SK-N-SH (cell line): ENCODE results near the gene EBF3. TPM values are rescaled to one million over a fixed set of nuclear protein-coding genes. Genes with fewer than 3 reads are reported as not detected.

Source experiments
- CTCF ChIA-PET: fragments of 300-600, 350-600 bp; formaldehyde crosslinking; extraction: SDS; loops from one replicate; lab custom pipeline; 2021; lab: Yijun Ruan, JAX
- POLR2A ChIA-PET: fragments of 350-600 bp; sonication (Branson Sonifier 250); formaldehyde crosslinking; extraction: SDS; loops from one replicate; lab custom pipeline; 2020; ENCODE audit warnings: antibody characterized with exemption, inconsistent platforms; lab: Yijun Ruan, JAX
- DNase-seq: peaks from one replicate; pipeline ENCODE4 v3.0.0; 2012
- H2AFZ ChIP-seq: fragments of 200-600 bp; sonication (generic); 2 replicates; pipeline ENCODE4 v1.8.1; 2016; ENCODE audit warnings: antibody characterized with exemption, mild to moderate bottlenecking, low read depth
- H3F3A ChIP-seq: fragments of 200-600 bp; sonication (generic); replicated peaks from 2 replicates; pipeline ENCODE3; 2016; ENCODE audit warnings: antibody characterized with exemption, mild to moderate bottlenecking; ENCODE audit not compliant: insufficient read depth
- H3K27ac ChIP-seq, 2 experiments: fragments of 200-500 bp in 1 of 2; fragments of 200-600 bp in 1 of 2; sonication (Bioruptor generic) in 1 of 2; sonication (generic), shearing (Covaris generic) in 1 of 2; 2 replicates each; pipeline versions ENCODE4 v1.5.1 to v1.6.1; 2014 to 2016; ENCODE audit warnings: low read depth in 2 of 2, inconsistent platforms in 1 of 2, low read length in 1 of 2, mild to moderate bottlenecking in 1 of 2, mixed read lengths in 1 of 2
- H3K27me3 ChIP-seq: fragments of 200-600 bp; sonication (generic), shearing (Covaris generic); 2 replicates; pipeline ENCODE4 v1.6.1; 2016; ENCODE audit warnings: mixed run types; ENCODE audit not compliant: insufficient read depth
- H3K36me3 ChIP-seq, 2 experiments: fragments of 200-500 bp in 1 of 2; fragments of 200-600 bp in 1 of 2; sonication (Bioruptor generic) in 1 of 2; sonication (generic) in 1 of 2; replicated peaks in 1 of 2; 2 replicates each; pipeline versions ENCODE3 to v1.5.1; 2014 to 2016; ENCODE audit warnings: low read length in 1 of 2, mild to moderate bottlenecking in 1 of 2; ENCODE audit not compliant: insufficient read depth in 2 of 2, control insufficient read depth in 1 of 2
- H3K4me1 ChIP-seq, 2 experiments: fragments of 200-500 bp in 1 of 2; fragments of 200-600 bp in 1 of 2; sonication (Bioruptor generic) in 1 of 2; sonication (generic), shearing (Covaris generic) in 1 of 2; 2 replicates each; pipeline versions ENCODE4 v1.5.1 to v1.6.1; 2014 to 2016; ENCODE audit warnings: low read depth in 1 of 2, low read length in 1 of 2, mixed run types in 1 of 2; ENCODE audit not compliant: insufficient read depth in 2 of 2, control insufficient read depth in 1 of 2
- H3K4me2 ChIP-seq: fragments of 200-600 bp; sonication (generic), shearing (Covaris generic); 2 replicates; pipeline ENCODE4 v1.6.1; 2017; ENCODE audit warnings: mixed run types
- H3K4me3 ChIP-seq, 2 experiments: fragments of 200-500 bp in 1 of 2; fragments of 200-600 bp in 1 of 2; sonication (Bioruptor generic) in 1 of 2; sonication (generic), shearing (Covaris generic) in 1 of 2; 2 replicates each; pipeline versions ENCODE4 v1.5.1 to v1.8.1; 2014 to 2016; ENCODE audit warnings: low read depth in 2 of 2, inconsistent platforms in 1 of 2, low read length in 1 of 2, mild to moderate bottlenecking in 1 of 2, mixed read lengths in 1 of 2, moderate library complexity in 1 of 2
- H3K79me2 ChIP-seq: fragments of 200-600 bp; sonication (generic); 2 replicates; pipeline ENCODE4 v1.8.1; 2017; ENCODE audit warnings: mild to moderate bottlenecking; ENCODE audit not compliant: insufficient read depth
- H3K9ac ChIP-seq: fragments of 200-600 bp; sonication (generic); 2 replicates; pipeline ENCODE4 v1.6.1; 2017; ENCODE audit warnings: mixed run types
- H3K9me2 ChIP-seq: fragments of 200-600 bp; sonication (generic); 2 replicates; pipeline ENCODE4 v1.6.1; 2017; ENCODE audit warnings: mixed run types
- H3K9me3 ChIP-seq: fragments of 200-600 bp; sonication (generic); 2 replicates; pipeline ENCODE4 v1.6.1; 2017; ENCODE audit warnings: mixed run types, mild to moderate bottlenecking, moderate library complexity
- H4K20me1 ChIP-seq: fragments of 200-600 bp; sonication (generic); 2 replicates; pipeline ENCODE4 v1.6.1; 2017; ENCODE audit warnings: mild to moderate bottlenecking, mixed run types; ENCODE audit not compliant: insufficient read depth
- ELF1 ChIP-seq: IDR thresholded peaks from 2 replicates; pipeline ENCODE4 v1.4.0; 2012
- FOSL2 ChIP-seq: IDR thresholded peaks from 2 replicates; pipeline ENCODE4 v1.4.0; 2012; ENCODE audit warnings: low read depth, mild to moderate bottlenecking, moderate library complexity, borderline replicate concordance
- FOXJ3 ChIP-seq: sonication (generic); formaldehyde crosslinking; IDR thresholded peaks from 2 replicates; pipeline ENCODE4 v1.5.1; 2020; ENCODE audit warnings: mild to moderate bottlenecking, missing genetic modification reagents
- NFIC ChIP-seq: IDR thresholded peaks from 2 replicates; pipeline ENCODE4 v1.4.0; 2012; ENCODE audit warnings: borderline replicate concordance
- RCOR1 ChIP-seq: fragments of 150-350 bp; IDR thresholded peaks from 2 replicates; pipeline ENCODE4 v1.6.1; 2017; ENCODE audit warnings: antibody characterized with exemption, low read length
- RXRA ChIP-seq: IDR thresholded peaks from 2 replicates; pipeline ENCODE4 v1.4.0; 2012; ENCODE audit warnings: low read depth, mild to moderate bottlenecking, borderline replicate concordance
- SIN3A ChIP-seq: IDR thresholded peaks from 2 replicates; pipeline ENCODE4 v1.6.1; 2012; ENCODE audit warnings: low read depth, mild to moderate bottlenecking, low read length, moderate library complexity, borderline replicate concordance
- TCF12 ChIP-seq: IDR thresholded peaks from 2 replicates; pipeline ENCODE4 v1.4.0; 2012
- WGBS: methylation state at CpG from one replicate; pipeline ENCODE4 v1.1.6; 2017; ENCODE audit warnings: low lambda C conversion rate; 5-methylcytosine and 5-hydroxymethylcytosine counted together
- polyA plus RNA-seq, 3 experiments: library from polyadenylated mRNA; depleted of rRNA; stranded (reverse); fragments of >200 nt; gene quantifications; 2 replicates each; pipeline ENCODE4 v1.2.3, GENCODE V29; 2012
- TF ChIP-seq, protein P1 (sequence below): IDR thresholded peaks from 2 replicates; pipeline ENCODE4 v1.4.0; 2012; ENCODE audit warnings: low read depth, borderline replicate concordance
- TF ChIP-seq, protein P2 (sequence below): fragments of 200-600 bp; sonication (generic); IDR thresholded peaks from 2 replicates; pipeline ENCODE4 v1.6.1; 2017; ENCODE audit warnings: antibody characterized with exemption, mild to moderate bottlenecking, moderate library complexity
- TF ChIP-seq, protein P3 (sequence below): IDR thresholded peaks from 2 replicates; pipeline ENCODE4 v1.4.0; 2012; ENCODE audit warnings: low read depth
- TF ChIP-seq, protein P4 (sequence below): fragments of 150-350 bp; IDR thresholded peaks from 2 replicates; pipeline ENCODE4 v1.6.1; 2016; ENCODE audit warnings: mild to moderate bottlenecking, low read depth, low read length
- TF ChIP-seq, protein P5 (sequence below): IDR thresholded peaks from 2 replicates; pipeline ENCODE4; 2012

Gene EBF3
- polyA plus RNA-seq, 1 of the 3 experiments (the other 2 are of a cell fraction): not detected

DNA sequence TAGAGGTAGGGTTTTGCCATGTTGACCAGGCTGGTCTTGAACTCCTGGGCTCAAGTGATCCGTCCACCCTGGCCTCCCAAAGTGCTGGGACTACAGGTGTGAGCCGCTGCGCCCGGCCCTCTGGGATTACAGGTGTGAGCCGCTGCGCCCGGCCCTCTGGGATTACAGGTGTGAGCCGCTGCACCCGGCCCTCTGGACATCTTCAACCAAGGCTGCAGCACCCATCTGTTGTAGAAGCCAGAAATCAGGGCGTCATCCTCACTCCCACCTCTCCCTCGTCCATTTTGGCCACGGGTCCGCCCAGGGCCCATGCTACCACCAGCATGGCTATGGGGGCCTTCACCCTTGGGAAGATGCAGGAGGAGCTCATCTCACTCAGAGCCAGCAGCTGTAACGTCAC is 38.5 kb upstream of the EBF3 start:
- CTCF ChIA-PET: no interaction called here
- Histone ChIP-seq H3K79me2 (no peaks in the 10 kb centered on the region), H3K9me3 (no peaks in the 10 kb centered on the region), H3K4me2 (no peak overlapping the region), H3K4me3 (no peak overlapping the region), H3K27ac (no peak overlapping the region), H3K9ac (no peak overlapping the region), H3K27me3 (no peaks in the 10 kb centered on the region), H3F3A (no peaks in the 10 kb centered on the region), H3K4me1 (no peaks in the 10 kb centered on the region), H3K36me3 (no peaks in the 10 kb centered on the region), H2AFZ (no peak overlapping the region), H4K20me1 (no peaks in the 10 kb centered on the region), H3K9me2 (no peaks in the 10 kb centered on the region)
- 26% methylated on average over 12 of the region's 14 CpGs for WGBS
- no peak for DNase-seq
- POLR2A ChIA-PET: no interaction called here
- TF ChIP-seq, protein P1, sequence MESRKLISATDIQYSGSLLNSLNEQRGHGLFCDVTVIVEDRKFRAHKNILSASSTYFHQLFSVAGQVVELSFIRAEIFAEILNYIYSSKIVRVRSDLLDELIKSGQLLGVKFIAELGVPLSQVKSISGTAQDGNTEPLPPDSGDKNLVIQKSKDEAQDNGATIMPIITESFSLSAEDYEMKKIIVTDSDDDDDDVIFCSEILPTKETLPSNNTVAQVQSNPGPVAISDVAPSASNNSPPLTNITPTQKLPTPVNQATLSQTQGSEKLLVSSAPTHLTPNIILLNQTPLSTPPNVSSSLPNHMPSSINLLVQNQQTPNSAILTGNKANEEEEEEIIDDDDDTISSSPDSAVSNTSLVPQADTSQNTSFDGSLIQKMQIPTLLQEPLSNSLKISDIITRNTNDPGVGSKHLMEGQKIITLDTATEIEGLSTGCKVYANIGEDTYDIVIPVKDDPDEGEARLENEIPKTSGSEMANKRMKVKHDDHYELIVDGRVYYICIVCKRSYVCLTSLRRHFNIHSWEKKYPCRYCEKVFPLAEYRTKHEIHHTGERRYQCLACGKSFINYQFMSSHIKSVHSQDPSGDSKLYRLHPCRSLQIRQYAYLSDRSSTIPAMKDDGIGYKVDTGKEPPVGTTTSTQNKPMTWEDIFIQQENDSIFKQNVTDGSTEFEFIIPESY: no peak
- TF ChIP-seq, protein P2, sequence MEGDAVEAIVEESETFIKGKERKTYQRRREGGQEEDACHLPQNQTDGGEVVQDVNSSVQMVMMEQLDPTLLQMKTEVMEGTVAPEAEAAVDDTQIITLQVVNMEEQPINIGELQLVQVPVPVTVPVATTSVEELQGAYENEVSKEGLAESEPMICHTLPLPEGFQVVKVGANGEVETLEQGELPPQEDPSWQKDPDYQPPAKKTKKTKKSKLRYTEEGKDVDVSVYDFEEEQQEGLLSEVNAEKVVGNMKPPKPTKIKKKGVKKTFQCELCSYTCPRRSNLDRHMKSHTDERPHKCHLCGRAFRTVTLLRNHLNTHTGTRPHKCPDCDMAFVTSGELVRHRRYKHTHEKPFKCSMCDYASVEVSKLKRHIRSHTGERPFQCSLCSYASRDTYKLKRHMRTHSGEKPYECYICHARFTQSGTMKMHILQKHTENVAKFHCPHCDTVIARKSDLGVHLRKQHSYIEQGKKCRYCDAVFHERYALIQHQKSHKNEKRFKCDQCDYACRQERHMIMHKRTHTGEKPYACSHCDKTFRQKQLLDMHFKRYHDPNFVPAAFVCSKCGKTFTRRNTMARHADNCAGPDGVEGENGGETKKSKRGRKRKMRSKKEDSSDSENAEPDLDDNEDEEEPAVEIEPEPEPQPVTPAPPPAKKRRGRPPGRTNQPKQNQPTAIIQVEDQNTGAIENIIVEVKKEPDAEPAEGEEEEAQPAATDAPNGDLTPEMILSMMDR: no peak
- TF ChIP-seq, protein P3, sequence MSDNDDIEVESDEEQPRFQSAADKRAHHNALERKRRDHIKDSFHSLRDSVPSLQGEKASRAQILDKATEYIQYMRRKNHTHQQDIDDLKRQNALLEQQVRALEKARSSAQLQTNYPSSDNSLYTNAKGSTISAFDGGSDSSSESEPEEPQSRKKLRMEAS: no peak
- TF ChIP-seq NFIC (no peak), RCOR1 (no peak), FOXJ3 (CRISPR knock-in tag) (no peak), SIN3A (no peak), TCF12 (no peak), ELF1 (no peak), FOSL2 (no peak), RXRA (no peak)
- TF ChIP-seq, protein P4, sequence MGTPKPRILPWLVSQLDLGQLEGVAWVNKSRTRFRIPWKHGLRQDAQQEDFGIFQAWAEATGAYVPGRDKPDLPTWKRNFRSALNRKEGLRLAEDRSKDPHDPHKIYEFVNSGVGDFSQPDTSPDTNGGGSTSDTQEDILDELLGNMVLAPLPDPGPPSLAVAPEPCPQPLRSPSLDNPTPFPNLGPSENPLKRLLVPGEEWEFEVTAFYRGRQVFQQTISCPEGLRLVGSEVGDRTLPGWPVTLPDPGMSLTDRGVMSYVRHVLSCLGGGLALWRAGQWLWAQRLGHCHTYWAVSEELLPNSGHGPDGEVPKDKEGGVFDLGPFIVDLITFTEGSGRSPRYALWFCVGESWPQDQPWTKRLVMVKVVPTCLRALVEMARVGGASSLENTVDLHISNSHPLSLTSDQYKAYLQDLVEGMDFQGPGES: no peak
- TF ChIP-seq, protein P5, sequence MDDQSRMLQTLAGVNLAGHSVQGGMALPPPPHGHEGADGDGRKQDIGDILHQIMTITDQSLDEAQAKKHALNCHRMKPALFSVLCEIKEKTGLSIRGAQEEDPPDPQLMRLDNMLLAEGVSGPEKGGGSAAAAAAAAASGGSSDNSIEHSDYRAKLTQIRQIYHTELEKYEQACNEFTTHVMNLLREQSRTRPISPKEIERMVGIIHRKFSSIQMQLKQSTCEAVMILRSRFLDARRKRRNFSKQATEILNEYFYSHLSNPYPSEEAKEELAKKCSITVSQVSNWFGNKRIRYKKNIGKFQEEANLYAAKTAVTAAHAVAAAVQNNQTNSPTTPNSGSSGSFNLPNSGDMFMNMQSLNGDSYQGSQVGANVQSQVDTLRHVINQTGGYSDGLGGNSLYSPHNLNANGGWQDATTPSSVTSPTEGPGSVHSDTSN: no peak
